Measurements from ENCODE around the gene COX6A2. TPM values are rescaled to one million over a fixed set of nuclear protein-coding genes. Genes with fewer than 3 reads are reported as not detected.
A peak's percentile ranks its signal among the peaks of the same experiment; 100 is the strongest.

COX6A2 gene
- total RNA-seq, 1 donor from 2014 or later: not detected

GRCh38 chr16:31452631-31453106 lies 24.5 kb upstream of the COX6A2 start:
- Mint-ChIP-seq H3K4me3 (ENCODE audit: unreplicated experiment) (peak overlapping the region; percentile 67), H3K27me3 (ENCODE audit: low read depth, unreplicated experiment) (no peaks in the 10 kb centered on the region), H3K27ac (ENCODE audit: unreplicated experiment) (peak overlapping the region; percentile 99)

GRCh38 chr16:31451681-31452351 lies 23.7 kb upstream of the COX6A2 start:
- Histone ChIP-seq H3K27ac (ENCODE audit: low read depth, low read length) (peak overlapping the region; percentile 79), H3K27me3 (ENCODE audit: insufficient read depth, low read length) (no peaks in the 10 kb centered on the region), H2AFZ (ENCODE audit: low read depth, low read length) (no peak overlapping the region)

More at GRCh38 chr16:31452631-31453106, 24.5 kb upstream of the COX6A2 start:
- no peaks in the 10 kb centered on the region for H3K27me3 ChIP-seq (ENCODE audit: insufficient read depth, low read length)
- H3K4me1 ChIP-seq (ENCODE audit: insufficient read depth, low read length): peaks cover 48% of the 10 kb centered on the region
- H2AFZ ChIP-seq (ENCODE audit: low read depth, low read length): no peak overlapping the region
- H3K4me2 ChIP-seq (ENCODE audit: low read length): peak overlapping the region; percentile 66
- FAIRE-seq (peak; percentile 9), DNase-seq (ENCODE audit: low read depth) (peak; percentile 91)
- H3K9me3 ChIP-seq (ENCODE audit: insufficient read depth, low read depth, low read length): no peaks in the 10 kb centered on the region
- peaks cover 28% of the 10 kb centered on the region for H3K79me2 ChIP-seq (ENCODE audit: insufficient read depth, low read length)
- H3K27ac ChIP-seq (ENCODE audit: low read depth, low read length): peak overlapping the region; percentile 79
- no peaks in the 10 kb centered on the region for H3K36me3 ChIP-seq (ENCODE audit: insufficient read depth, low read length)
- TF ChIP-seq CTCF (IDR thresholded peaks at IDR 0.05; ENCODE audit: insufficient read depth, low read depth, low read length): no peak
- no peak for TF ChIP-seq EZH2 (IDR thresholded peaks at IDR 0.05; ENCODE audit: insufficient read depth, low read length)
- H3K4me3 ChIP-seq (ENCODE audit: insufficient read depth, low read depth, low read length): no peak overlapping the region
- peak overlapping the region; percentile 41 for H3K9ac ChIP-seq (ENCODE audit: low read length)
- Mint-ChIP-seq H3K36me3 (ENCODE audit: low read depth, unreplicated experiment) (peaks cover 2% of the 10 kb centered on the region), H3K4me1 (ENCODE audit: low read depth, unreplicated experiment) (peaks cover 38% of the 10 kb centered on the region), H3K9me3 (ENCODE audit: unreplicated experiment) (no peaks in the 10 kb centered on the region)
- H4K20me1 ChIP-seq (ENCODE audit: insufficient read depth, low read length): peaks cover 44% of the 10 kb centered on the region

More at GRCh38 chr16:31451681-31452351, 23.7 kb upstream of the COX6A2 start:
- no peak overlapping the region for H3K4me3 Mint-ChIP-seq (ENCODE audit: unreplicated experiment)
- Histone ChIP-seq H3K36me3 (ENCODE audit: insufficient read depth, low read length) (no peaks in the 10 kb centered on the region), H3K4me3 (ENCODE audit: insufficient read depth, low read depth, low read length) (no peak overlapping the region), H3K4me2 (ENCODE audit: low read length) (peak overlapping the region; percentile 66), H4K20me1 (ENCODE audit: insufficient read depth, low read length) (peaks cover 35% of the 10 kb centered on the region), H3K79me2 (ENCODE audit: insufficient read depth, low read length) (peaks cover 20% of the 10 kb centered on the region), H3K4me1 (ENCODE audit: insufficient read depth, low read length) (peaks cover 40% of the 10 kb centered on the region), H3K9me3 (ENCODE audit: insufficient read depth, low read depth, low read length) (no peaks in the 10 kb centered on the region), H3K9ac (ENCODE audit: low read length) (no peak overlapping the region)
- H3K4me1 Mint-ChIP-seq (ENCODE audit: low read depth, unreplicated experiment): peaks cover 34% of the 10 kb centered on the region
- H3K27ac Mint-ChIP-seq (ENCODE audit: unreplicated experiment): peak overlapping the region; percentile 99
- FAIRE-seq (no peak), DNase-seq (ENCODE audit: low read depth) (peak; percentile 59)
- H3K9me3 Mint-ChIP-seq (ENCODE audit: unreplicated experiment): no peaks in the 10 kb centered on the region
- no peaks in the 10 kb centered on the region for H3K27me3 Mint-ChIP-seq (ENCODE audit: low read depth, unreplicated experiment)
- H3K36me3 Mint-ChIP-seq (ENCODE audit: low read depth, unreplicated experiment): peaks cover 2% of the 10 kb centered on the region
- TF ChIP-seq EZH2 (IDR thresholded peaks at IDR 0.05; ENCODE audit: insufficient read depth, low read length) (no peak), CTCF (IDR thresholded peaks at IDR 0.05; ENCODE audit: insufficient read depth, low read depth, low read length) (peak; percentile 58)
